K562 (cell line): ENCODE measurements around the gene YPEL3. TPM values are rescaled to one million over a fixed set of nuclear protein-coding genes. Genes with fewer than 3 reads are reported as not detected.

Source experiments
- ATF1 ChIP-seq, 2 experiments: fragments of 450-650 bp in 1 of 2; IDR thresholded peaks; 2 replicates each; pipeline ENCODE4 v1.6.1; 2016; ENCODE audit warnings: missing compliant biosample characterization in 1 of 2, missing genetic modification characterization in 1 of 2
- CSDE1 ChIP-seq, 2 experiments: fragments of 450-650 bp; IDR thresholded peaks; 2 replicates each; pipeline ENCODE4 v1.6.1; 2016; ENCODE audit warnings: mild to moderate bottlenecking in 1 of 2
- CTBP1 ChIP-seq: fragments of 450-650 bp; IDR thresholded peaks from 2 replicates; pipeline ENCODE4 v1.6.1; 2016; ENCODE audit warnings: borderline replicate concordance
- HDAC2 ChIP-seq: fragments of 450-650 bp; IDR thresholded peaks from 2 replicates; pipeline ENCODE4 v1.6.1; 2016; ENCODE audit warnings: mild to moderate bottlenecking
- HMG20B ChIP-seq: fragments of 250-450 bp; sonication (Bioruptor Pico); IDR thresholded peaks from 2 replicates; pipeline ENCODE4 v1.5.0; 2021; ENCODE audit warnings: mild to moderate bottlenecking
- HMGN3 ChIP-seq: IDR thresholded peaks from 2 replicates; pipeline ENCODE4 v1.6.1; 2011; ENCODE audit warnings: borderline replicate concordance, low read depth, mild to moderate bottlenecking, mixed read lengths, low read length; ENCODE audit not compliant: insufficient read length; ENCODE audit errors: extremely low read depth
- JUNB ChIP-seq: fragments of 450-650 bp; formaldehyde crosslinking; conservative IDR thresholded peaks from 2 replicates; pipeline ENCODE4 v1.4.0; 2020; ENCODE audit warnings: mild to moderate bottlenecking
- MAZ ChIP-seq, 2 experiments: fragments of 450-650 bp in 1 of 2; sonication (generic) in 1 of 2; formaldehyde crosslinking; IDR thresholded peaks in 1 of 2; conservative IDR thresholded peaks in 1 of 2; 2 replicates each; pipeline versions ENCODE4 v1.4.0 to v1.5.0; 2020; ENCODE audit warnings: mild to moderate bottlenecking in 1 of 2, missing genetic modification reagents in 1 of 2
- MEF2D ChIP-seq: conservative IDR thresholded peaks from 2 replicates; pipeline ENCODE4 v1.6.1; 2016; ENCODE audit warnings: low read depth, missing genetic modification characterization, missing compliant biosample characterization
- MYC ChIP-seq, 2 experiments: fragments of 250-450 bp in 1 of 2; sonication (Bioruptor Pico) in 1 of 2; IDR thresholded peaks; 2 replicates each; pipeline versions ENCODE4 v1.5.1 to v1.6.1; 2012 to 2021; ENCODE audit warnings: low read depth in 2 of 2, borderline replicate concordance in 1 of 2, improper control_type of control experiment in 1 of 2, low read length in 1 of 2, mild to moderate bottlenecking in 1 of 2, moderate library complexity in 1 of 2
- NELFE ChIP-seq: IDR thresholded peaks from 2 replicates; pipeline ENCODE4 v1.6.1; 2011; ENCODE audit warnings: mild to moderate bottlenecking; ENCODE audit not compliant: insufficient read depth, insufficient read length
- NEUROD1 ChIP-seq: fragments of 150-350 bp; IDR thresholded peaks from 2 replicates; pipeline ENCODE4 v1.6.1; 2014; ENCODE audit warnings: borderline replicate concordance, low read length, low read depth; ENCODE audit not compliant: partially characterized antibody
- NFIC ChIP-seq: fragments of 450-650 bp; IDR thresholded peaks from 2 replicates; pipeline ENCODE4 v1.6.1; 2017; ENCODE audit warnings: mild to moderate bottlenecking, inconsistent platforms
- NR2C2 ChIP-seq, 2 experiments: fragments of 200-800 bp in 1 of 2; sonication (Bioruptor generic) in 1 of 2; sonication (generic) in 1 of 2; formaldehyde crosslinking in 1 of 2; IDR thresholded peaks; 2 replicates each; pipeline versions ENCODE4 v1.6.1 to v1.8.0; 2016 to 2022; ENCODE audit warnings: mild to moderate bottlenecking in 1 of 2, missing compliant biosample characterization in 1 of 2, missing genetic modification characterization in 1 of 2, missing genetic modification reagents in 1 of 2
- PTTG1 ChIP-seq: fragments of 450-650 bp; IDR thresholded peaks from 2 replicates; pipeline ENCODE4 v1.6.1; 2016; ENCODE audit warnings: low read depth, mild to moderate bottlenecking, missing genetic modification characterization, missing compliant biosample characterization
- RBM39 ChIP-seq: fragments of 200-400 bp; formaldehyde crosslinking; optimal IDR thresholded peaks from 2 replicates; pipeline ENCODE3; 2018; ENCODE audit warnings: low read depth, low read length
- SIN3A ChIP-seq, 2 experiments: fragments of 150-350 bp in 1 of 2; IDR thresholded peaks; 2 replicates each; pipeline ENCODE4 v1.6.1; 2011 to 2016; ENCODE audit warnings: borderline replicate concordance in 2 of 2, low read depth in 2 of 2, low read length in 2 of 2, mild to moderate bottlenecking in 2 of 2, moderate library complexity in 2 of 2; ENCODE audit not compliant: control insufficient read depth in 1 of 2
- SIX5 ChIP-seq, 2 experiments: IDR thresholded peaks; 2 replicates each; pipeline ENCODE4 v1.6.1; 2011; ENCODE audit warnings: low read length in 2 of 2, borderline replicate concordance in 1 of 2, low read depth in 1 of 2, mild to moderate bottlenecking in 1 of 2, moderate library complexity in 1 of 2; ENCODE audit not compliant: insufficient read depth in 1 of 2
- U2AF1 ChIP-seq: fragments of 200-400 bp; formaldehyde crosslinking; optimal IDR thresholded peaks from 2 replicates; pipeline ENCODE3; 2017; ENCODE audit warnings: mild to moderate bottlenecking, low read depth, low read length, moderate library complexity
- XRCC3 ChIP-seq: fragments of 450-650 bp; IDR thresholded peaks from 2 replicates; pipeline ENCODE4 v1.6.1; 2017; ENCODE audit warnings: mild to moderate bottlenecking, moderate library complexity
- ZKSCAN3 ChIP-seq: fragments of 250-450 bp; sonication (Bioruptor Pico); IDR thresholded peaks from 2 replicates; pipeline ENCODE4 v1.4.0; 2020
- ZNF224 ChIP-seq: sonication (generic); formaldehyde crosslinking; IDR thresholded peaks from 2 replicates; pipeline ENCODE4 v1.8.0; 2022; ENCODE audit warnings: mild to moderate bottlenecking, missing genetic modification reagents
- ZNF707 ChIP-seq: fragments of 250-450 bp; sonication (Bioruptor Pico); conservative IDR thresholded peaks from 2 replicates; pipeline ENCODE4 v1.8.0; 2022; ENCODE audit warnings: inconsistent platforms, mild to moderate bottlenecking, moderate library complexity
- polyA plus RNA-seq, 8 experiments: library from polyadenylated mRNA; depleted of rRNA in 4 of 8; stranded (reverse) in 5 of 8; unstranded in 3 of 8; fragments of >200 nt; fragmentation: Nextera tagmentation in 2 of 8; fragmentation: Illumina TruSeq in 1 of 8; extraction: Ambion mirVana in 2 of 8; extraction: Trizol in 1 of 8; gene quantifications; 2 replicates each; pipeline versions ENCODE4 v1.2.1 to v1.2.3, GENCODE V29; 2011 to 2014; ENCODE audit warnings: inconsistent platforms in 1 of 8, missing spikeins in 1 of 8
- total RNA-seq, 7 experiments: library from RNA; depleted of rRNA in 6 of 7; stranded (reverse); fragments of >200 nt in 6 of 7; fragmentation: Illumina TruSeq in 2 of 7; extraction: Trizol in 2 of 7; gene quantifications; 2 replicates each; pipeline versions ENCODE4 v1.2.1 to v1.2.3, GENCODE V29; 2011 to 2021; ENCODE audit warnings: low replicate concordance in 1 of 7
- TF ChIP-seq, protein P1 (sequence below), 2 experiments: IDR thresholded peaks; 2 replicates each; pipeline ENCODE4 v1.6.1; 2011; ENCODE audit warnings: borderline replicate concordance in 1 of 2, control low read depth in 1 of 2, low read depth in 1 of 2, low read length in 1 of 2, mild to moderate bottlenecking in 1 of 2, mixed read lengths in 1 of 2, moderate library complexity in 1 of 2; ENCODE audit not compliant: insufficient read depth in 1 of 2, insufficient read length in 1 of 2, poor library complexity in 1 of 2, severe bottlenecking in 1 of 2; ENCODE audit errors: extremely low read depth in 1 of 2
- TF ChIP-seq, protein P2 (sequence below): fragments of 450-650 bp; IDR thresholded peaks from 2 replicates; pipeline ENCODE4 v1.6.1; 2017; ENCODE audit warnings: antibody characterized with exemption

The YPEL3 gene
- total and polyA plus RNA-seq, 9 of the 15 experiments (the other 6 are each of a cell fraction or from before 2014, with no cell fraction given), result 0.41 to 15.0 (median 2.9) TPM

DNA sequence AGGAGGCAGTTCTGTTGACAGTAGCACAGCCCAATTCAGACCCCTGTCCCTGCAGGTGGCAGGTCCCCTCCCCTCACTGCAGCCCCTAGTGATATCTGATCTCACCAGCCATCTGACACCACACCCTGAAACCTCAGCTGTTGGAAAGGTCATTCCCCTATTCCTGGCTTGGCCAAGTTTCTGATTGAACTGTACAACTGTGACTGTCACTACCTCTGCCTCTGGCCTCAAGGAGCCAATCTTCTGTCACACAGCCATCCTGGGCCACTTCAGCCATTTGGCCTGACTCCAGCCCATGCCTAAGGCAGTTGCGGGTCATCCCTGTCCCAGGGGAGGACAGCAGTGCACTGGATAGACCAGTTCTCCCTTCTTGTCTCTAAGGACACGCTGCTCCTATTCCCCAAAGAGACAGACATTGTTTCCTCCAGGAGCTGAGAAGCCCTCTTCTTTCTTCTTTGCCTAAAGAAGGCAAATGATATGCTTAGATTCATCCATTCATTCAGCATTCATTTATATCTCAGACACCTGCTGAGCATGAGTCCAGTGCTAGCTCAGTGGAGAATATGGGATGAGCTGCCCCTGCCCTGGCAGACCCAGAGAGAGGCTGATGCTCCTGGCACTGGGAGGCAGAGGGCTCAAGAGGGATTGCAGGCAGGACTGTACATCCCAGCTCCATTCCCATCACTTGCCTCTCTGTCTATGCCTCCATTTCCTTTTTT is 35.0 kb downstream of the YPEL3 start (continued):
- TF ChIP-seq, protein P1, sequence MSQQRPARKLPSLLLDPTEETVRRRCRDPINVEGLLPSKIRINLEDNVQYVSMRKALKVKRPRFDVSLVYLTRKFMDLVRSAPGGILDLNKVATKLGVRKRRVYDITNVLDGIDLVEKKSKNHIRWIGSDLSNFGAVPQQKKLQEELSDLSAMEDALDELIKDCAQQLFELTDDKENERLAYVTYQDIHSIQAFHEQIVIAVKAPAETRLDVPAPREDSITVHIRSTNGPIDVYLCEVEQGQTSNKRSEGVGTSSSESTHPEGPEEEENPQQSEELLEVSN (IDR thresholded peaks at IDR 0.05; ENCODE audit: borderline replicate concordance in 1 of 2, extremely low read depth in 1 of 2, insufficient read depth in 1 of 2, insufficient read length in 1 of 2, low read depth in 1 of 2, low read length in 1 of 2, poor library complexity in 1 of 2, severe bottlenecking in 1 of 2), result no peak
- TF ChIP-seq U2AF1 (no peak), HMGN3 (no peak), XRCC3 (no peak), CTBP1 (peak; percentile 39; the same call in 1 of the 2 replicates), SIN3A (IDR thresholded peaks at IDR 0.05; ENCODE audit: borderline replicate concordance in 2 of 2, control insufficient read depth in 1 of 2, low read depth in 2 of 2, low read length in 2 of 2) (no peak), ATF1 (CRISPR knock-in tag; IDR thresholded peaks at IDR 0.05) (no peak), ATF1 (tag; IDR thresholded peaks at IDR 0.05) (no peak), HMG20B (CRISPR knock-in tag) (no peak), RBM39 (no peak), ZNF224 (CRISPR knock-in tag) (no peak), MAZ (CRISPR knock-in tag; conservative IDR thresholded peaks at IDR 0.05 in 1 of 2, IDR thresholded peaks at IDR 0.05 in 1 of 2) (no peak), NELFE (no peak), PTTG1 (tag) (no peak), MYC (IDR thresholded peaks at IDR 0.05; ENCODE audit: low read depth, low read length) (no peak), MYC (CRISPR knock-in tag; IDR thresholded peaks at IDR 0.05; ENCODE audit: borderline replicate concordance, low read depth) (no peak), ZKSCAN3 (CRISPR knock-in tag) (no peak), NEUROD1 (no peak), SIX5 (IDR thresholded peaks at IDR 0.05; ENCODE audit: borderline replicate concordance in 1 of 2, insufficient read depth in 1 of 2, low read depth in 1 of 2, low read length in 2 of 2) (no peak), ZNF707 (CRISPR knock-in tag) (no peak), CSDE1 (IDR thresholded peaks at IDR 0.05) (no peak), NR2C2 (CRISPR knock-in tag; IDR thresholded peaks at IDR 0.05) (no peak), NR2C2 (tag; IDR thresholded peaks at IDR 0.05) (peak; percentile 41; the same call in 1 of the 2 replicates), JUNB (CRISPR knock-in tag) (no peak), MEF2D (no peak), NFIC (peak; percentile 58), HDAC2 (peak; percentile 84)
- TF ChIP-seq, protein P2, sequence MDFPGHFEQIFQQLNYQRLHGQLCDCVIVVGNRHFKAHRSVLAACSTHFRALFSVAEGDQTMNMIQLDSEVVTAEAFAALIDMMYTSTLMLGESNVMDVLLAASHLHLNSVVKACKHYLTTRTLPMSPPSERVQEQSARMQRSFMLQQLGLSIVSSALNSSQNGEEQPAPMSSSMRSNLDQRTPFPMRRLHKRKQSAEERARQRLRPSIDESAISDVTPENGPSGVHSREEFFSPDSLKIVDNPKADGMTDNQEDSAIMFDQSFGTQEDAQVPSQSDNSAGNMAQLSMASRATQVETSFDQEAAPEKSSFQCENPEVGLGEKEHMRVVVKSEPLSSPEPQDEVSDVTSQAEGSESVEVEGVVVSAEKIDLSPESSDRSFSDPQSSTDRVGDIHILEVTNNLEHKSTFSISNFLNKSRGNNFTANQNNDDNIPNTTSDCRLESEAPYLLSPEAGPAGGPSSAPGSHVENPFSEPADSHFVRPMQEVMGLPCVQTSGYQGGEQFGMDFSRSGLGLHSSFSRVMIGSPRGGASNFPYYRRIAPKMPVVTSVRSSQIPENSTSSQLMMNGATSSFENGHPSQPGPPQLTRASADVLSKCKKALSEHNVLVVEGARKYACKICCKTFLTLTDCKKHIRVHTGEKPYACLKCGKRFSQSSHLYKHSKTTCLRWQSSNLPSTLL, result no peak
